Caco-2 (cell line): Measurements from ENCODE around the gene NANS. TPM values are rescaled to one million over a fixed set of nuclear protein-coding genes. Genes with fewer than 3 reads are reported as not detected.

Experiments used
- BruUV-seq: library from RNA; stranded (reverse); fragments of 400-500 nt; replicated peaks from 2 replicates; lab custom pipeline; 2021; lab: Mats Ljungman, UMichigan
- CTCF ChIA-PET: fragments of 300-600 bp; sonication (Branson Sonifier 250); formaldehyde crosslinking; loops from one replicate; lab custom pipeline; 2022; ENCODE audit warnings: antibody characterized with exemption; lab: Charles Lee
- POLR2A ChIA-PET: fragments of 300-600 bp; sonication (Branson Sonifier 250); formaldehyde crosslinking; loops from one replicate; lab custom pipeline; 2022; ENCODE audit warnings: antibody characterized with exemption; lab: Charles Lee
- DNase-seq, 2 experiments: peaks; one replicate each; pipeline versions ENCODE4 v3.0.0 to v3.0.0-alpha.2; 2020 to 2022
- H3K27me3 ChIP-seq: replicated peaks from 2 replicates; pipeline ENCODE4 v1.6.0; 2011; ENCODE audit warnings: low read length; ENCODE audit not compliant: control insufficient read depth, insufficient read depth
- H3K36me3 ChIP-seq: 2 replicates; pipeline ENCODE4 v1.5.1; 2011; ENCODE audit warnings: low read length; ENCODE audit not compliant: control insufficient read depth, insufficient read depth
- H3K4me1 ChIP-seq: fragments of 250-450 bp; sonication (Bioruptor Pico); 2 replicates; pipeline ENCODE4 v1.5.1; 2020; ENCODE audit warnings: mild to moderate bottlenecking
- H3K4me3 ChIP-seq: 2 replicates; pipeline ENCODE4 v1.5.1; 2011; ENCODE audit warnings: low read depth, mild to moderate bottlenecking, control low read depth, low read length
- H3K9me3 ChIP-seq: fragments of 250-450 bp; sonication (Bioruptor Pico); 2 replicates; pipeline ENCODE4 v1.5.1; 2020; ENCODE audit warnings: mild to moderate bottlenecking, moderate library complexity
- H3K27ac Mint-ChIP-seq: one replicate; pipeline ENCODE4 v1.8.0; 2022; ENCODE audit warnings: mixed read lengths; ENCODE audit not compliant: unreplicated experiment
- H3K27me3 Mint-ChIP-seq: one replicate; pipeline ENCODE4 v1.8.0; 2022; ENCODE audit warnings: mixed read lengths; ENCODE audit not compliant: insufficient read depth, unreplicated experiment
- H3K36me3 Mint-ChIP-seq: one replicate; pipeline ENCODE4 v1.8.0; 2022; ENCODE audit warnings: mild to moderate bottlenecking, mixed read lengths; ENCODE audit not compliant: insufficient read depth, unreplicated experiment
- H3K4me1 Mint-ChIP-seq: one replicate; pipeline ENCODE4 v1.8.0; 2022; ENCODE audit warnings: low read depth, mixed read lengths; ENCODE audit not compliant: unreplicated experiment
- H3K4me3 Mint-ChIP-seq: one replicate; pipeline ENCODE4 v1.8.0; 2022; ENCODE audit warnings: mild to moderate bottlenecking, moderate library complexity, mixed read lengths; ENCODE audit not compliant: unreplicated experiment
- H3K9me3 Mint-ChIP-seq: one replicate; pipeline ENCODE4 v1.8.0; 2022; ENCODE audit warnings: mixed read lengths; ENCODE audit not compliant: unreplicated experiment
- CTCF ChIP-seq, 2 experiments: fragments of 200-600 bp in 1 of 2; IDR thresholded peaks; 1 replicate in 1 of 2; 2 replicates in 1 of 2; pipeline versions ENCODE4 v1.5.1 to v1.8.0; 2011 to 2022; ENCODE audit warnings: antibody characterized with exemption in 1 of 2, control low read depth in 1 of 2, inconsistent platforms in 1 of 2, low read depth in 1 of 2, low read length in 1 of 2, mild to moderate bottlenecking in 1 of 2, moderate library complexity in 1 of 2; ENCODE audit not compliant: insufficient read depth in 1 of 2, severe bottlenecking in 1 of 2, unreplicated experiment in 1 of 2
- intact Hi-C: fragments of 100-400 bp; cut with micrococcal nuclease; formaldehyde crosslinking; loops from one replicate; pipeline ENCODE4 v1.10.0; 2022; ENCODE audit not compliant: unreplicated experiment
- total RNA-seq: library from RNA; stranded (reverse); gene quantifications from 2 replicates; pipeline ENCODE4 v1.2.3, GENCODE V29; 2022

The NANS gene
- total RNA-seq, 1 experiment from 2014 or later, result 68.7 TPM

DNA sequence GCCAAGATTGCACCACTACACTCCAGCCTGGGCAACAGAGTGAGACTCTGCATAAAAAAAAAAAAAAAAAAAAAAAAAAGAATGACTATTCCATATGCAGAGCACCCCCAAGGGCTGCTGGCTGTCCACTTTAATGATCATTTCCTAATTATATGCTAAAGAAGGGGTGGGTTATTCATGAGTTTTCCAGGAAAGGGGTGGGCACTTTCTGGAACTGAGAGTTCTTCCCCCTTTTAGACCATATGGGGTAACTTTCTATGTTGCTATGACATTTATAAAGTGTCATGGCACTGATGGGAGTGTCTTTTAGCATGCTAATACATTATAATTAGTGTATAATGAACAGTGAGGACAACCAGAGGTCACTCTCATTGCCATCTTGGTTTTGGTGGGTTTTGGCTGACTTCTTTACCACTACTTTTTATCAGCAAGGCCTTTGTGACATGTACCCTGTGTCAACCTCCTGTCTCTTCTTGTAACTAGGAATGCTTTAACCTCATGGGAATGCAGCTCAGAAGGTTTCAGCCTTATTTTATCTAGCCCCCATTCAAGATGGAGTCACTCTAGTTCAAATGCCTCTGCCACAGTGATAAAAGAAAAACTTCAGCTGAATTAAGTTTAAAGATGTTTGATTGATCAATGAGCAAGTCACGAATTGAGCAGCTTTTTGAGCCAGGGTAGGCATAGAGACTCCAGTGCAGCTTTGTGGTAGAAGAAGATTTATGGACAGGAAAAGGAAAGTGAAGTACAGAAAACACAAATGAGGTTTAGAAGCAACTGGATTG, 7.1 kb upstream of the NANS start:
- no peaks in the 10 kb centered on the region for H3K27me3 ChIP-seq
- Mint-ChIP-seq H3K9me3 (no peaks in the 10 kb centered on the region), H3K27ac (no peak overlapping the region), H3K27me3 (no peaks in the 10 kb centered on the region), H3K4me3 (no peak overlapping the region), H3K4me1 (no peaks in the 10 kb centered on the region), H3K36me3 (no peaks in the 10 kb centered on the region)
- H3K36me3 ChIP-seq, result no peaks in the 10 kb centered on the region
- no peak for DNase-seq
- H3K4me3 ChIP-seq, result no peak overlapping the region
- ChIA-PET CTCF (no interaction called here), POLR2A (no interaction called here)
- no TSS peak for BruUV-seq
- no peaks in the 10 kb centered on the region for H3K9me3 ChIP-seq
- no peak for TF ChIP-seq CTCF (IDR thresholded peaks at IDR 0.05; ENCODE audit: insufficient read depth in 1 of 2, low read depth in 1 of 2, low read length in 1 of 2, severe bottlenecking in 1 of 2, unreplicated experiment in 1 of 2)
- intact Hi-C loops, result no loop called here
- no peaks in the 10 kb centered on the region for H3K4me1 ChIP-seq

GRCh38 chr9:98050351-98050750, 6.2 kb upstream of the NANS start:
- Histone ChIP-seq H3K36me3 (no peaks in the 10 kb centered on the region), H3K4me3 (no peak overlapping the region), H3K4me1 (no peaks in the 10 kb centered on the region), H3K9me3 (no peaks in the 10 kb centered on the region), H3K27me3 (no peaks in the 10 kb centered on the region)
- POLR2A ChIA-PET, result no interaction called here
- CTCF ChIA-PET, result no interaction called here
- Mint-ChIP-seq H3K9me3 (no peaks in the 10 kb centered on the region), H3K4me1 (no peaks in the 10 kb centered on the region), H3K27ac (no peak overlapping the region), H3K27me3 (no peaks in the 10 kb centered on the region), H3K4me3 (no peak overlapping the region), H3K36me3 (no peaks in the 10 kb centered on the region)
- no peak for DNase-seq
- TF ChIP-seq CTCF (IDR thresholded peaks at IDR 0.05; ENCODE audit: insufficient read depth in 1 of 2, low read depth in 1 of 2, low read length in 1 of 2, severe bottlenecking in 1 of 2, unreplicated experiment in 1 of 2), result no peak
- no TSS peak for BruUV-seq
- intact Hi-C loops, result no loop called here

- no peaks in the 10 kb centered on the region for H3K9me3 ChIP-seq
- Mint-ChIP-seq H3K27ac (no peak overlapping the region), H3K9me3 (no peaks in the 10 kb centered on the region), H3K36me3 (peaks cover 14% of the 10 kb centered on the region), H3K4me3 (no peak overlapping the region), H3K4me1 (no peaks in the 10 kb centered on the region), H3K27me3 (no peaks in the 10 kb centered on the region)
- no peaks in the 10 kb centered on the region for H3K27me3 ChIP-seq
- no peak for DNase-seq
- peaks cover 7% of the 10 kb centered on the region for H3K4me1 ChIP-seq
- H3K4me3 ChIP-seq, result no peak overlapping the region
- no peaks in the 10 kb centered on the region; the same call in 1 of the 2 replicates for H3K36me3 ChIP-seq
- ChIA-PET POLR2A (no interaction called here), CTCF (interaction anchor here (0.5 kb wide), 1 partner anchor 29 kb away, joined by 5 read pairs; no protein-coding TSS in a partner anchor)
- intact Hi-C loops, result no loop called here
- no peak for TF ChIP-seq CTCF (IDR thresholded peaks at IDR 0.05; ENCODE audit: insufficient read depth in 1 of 2, low read depth in 1 of 2, low read length in 1 of 2, severe bottlenecking in 1 of 2, unreplicated experiment in 1 of 2)
- no TSS peak for BruUV-seq
Measured at GRCh38 chr9:98054376-98054951, 2.1 kb upstream of the NANS start.
